Measurements from ENCODE around the gene RARB.

The RARB gene

DNA sequence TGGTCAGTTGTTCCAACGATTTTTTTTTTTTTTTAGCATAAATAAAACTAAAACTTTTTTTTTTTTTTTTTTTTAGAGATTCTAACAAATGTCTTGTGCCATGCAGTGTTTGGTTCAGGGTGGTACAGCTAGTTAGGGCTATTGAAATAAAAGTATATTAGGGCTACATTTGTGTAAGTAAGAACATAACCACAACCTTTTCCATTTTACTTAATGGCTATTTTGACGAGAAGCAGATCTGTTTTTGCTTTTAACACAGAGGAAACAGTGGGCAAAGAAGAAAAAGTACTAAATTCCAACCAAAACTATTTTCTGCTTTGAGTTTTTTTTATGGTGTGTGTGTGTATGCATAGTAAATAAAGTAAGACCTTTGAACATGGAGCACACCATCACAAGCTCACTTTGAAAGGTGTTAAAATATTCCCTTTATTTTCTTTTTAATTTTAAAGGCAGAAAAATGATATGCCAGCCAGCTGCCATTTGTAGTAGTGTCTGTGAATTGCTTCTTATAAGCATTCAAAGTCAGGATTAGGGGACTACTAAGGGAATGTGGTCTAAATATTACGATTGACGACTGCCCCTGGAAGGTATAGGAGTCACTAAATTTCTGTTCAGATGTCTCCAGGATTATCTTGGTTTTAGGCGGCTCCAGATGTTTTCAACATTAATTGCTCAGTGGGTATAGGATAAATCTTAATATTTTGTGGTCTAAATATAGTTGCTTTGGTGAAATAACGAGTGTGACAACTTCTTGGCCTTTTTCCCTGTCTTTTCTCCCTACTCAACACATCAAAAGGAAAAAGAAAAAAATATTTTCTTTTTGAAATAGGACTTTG lies 3.1 kb downstream of the RARB start:
- H3K27me3 Mint-ChIP-seq: peaks cover 28% of the 10 kb centered on the region
- no peak overlapping the region for H3K4me3 Mint-ChIP-seq
- no peak overlapping the region for H3K27ac Mint-ChIP-seq
- no peaks in the 10 kb centered on the region for H3K4me1 Mint-ChIP-seq
- H3K9me3 Mint-ChIP-seq: no peaks in the 10 kb centered on the region
- no peaks in the 10 kb centered on the region for H3K36me3 Mint-ChIP-seq

DNA sequence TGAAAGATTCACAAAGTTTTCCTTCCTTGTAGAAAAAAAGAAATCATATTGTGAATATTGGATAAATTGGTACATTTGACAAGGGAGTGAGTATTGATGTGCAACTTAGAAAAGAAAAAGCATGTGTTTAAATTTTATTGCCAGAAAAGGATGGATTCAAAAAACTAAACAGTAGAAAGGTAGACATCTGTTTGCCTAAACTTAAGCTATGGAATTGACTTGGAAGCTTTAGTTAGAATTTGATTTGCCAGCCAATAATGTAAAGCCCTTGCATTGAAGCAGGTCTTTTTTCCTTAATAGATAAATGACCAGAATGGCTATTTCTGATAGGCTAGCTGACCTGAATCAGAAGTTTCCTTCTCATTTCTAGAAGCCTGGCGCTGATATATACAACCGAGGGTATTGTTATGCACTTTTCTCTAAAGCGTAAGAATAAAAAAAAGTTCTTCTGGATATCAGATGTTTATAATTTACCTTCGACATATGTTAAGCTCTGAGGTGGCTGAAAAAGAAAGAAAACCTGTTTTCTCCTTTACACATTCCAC lies 4.2 kb downstream of the RARB start:
- no peaks in the 10 kb centered on the region for H3K9me3 Mint-ChIP-seq
- H3K4me1 Mint-ChIP-seq: no peaks in the 10 kb centered on the region
- H3K27me3 Mint-ChIP-seq: peaks cover 22% of the 10 kb centered on the region
- H3K36me3 Mint-ChIP-seq: no peaks in the 10 kb centered on the region
- H3K4me3 Mint-ChIP-seq: no peak overlapping the region
- H3K27ac Mint-ChIP-seq: no peak overlapping the region

DNA sequence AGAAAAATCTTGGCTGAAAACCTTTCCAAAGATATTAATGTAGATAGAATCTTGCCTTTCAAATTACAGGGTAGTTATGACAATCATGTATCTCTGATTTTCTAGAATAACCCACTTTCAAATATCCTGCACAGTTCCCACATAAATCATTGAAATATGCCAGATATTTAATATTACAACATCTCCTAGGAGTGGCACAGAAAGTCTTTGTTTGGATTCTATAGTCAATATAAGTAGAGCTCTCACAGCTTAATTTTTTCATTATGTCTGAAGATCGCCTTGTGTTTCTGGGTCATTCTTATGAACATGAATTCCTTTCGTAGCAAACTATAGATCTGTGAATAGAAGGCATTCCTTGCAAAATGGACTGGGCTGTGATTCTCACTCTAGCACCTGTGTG lies 5.0 kb downstream of the RARB start:
- Mint-ChIP-seq H3K9me3 (no peaks in the 10 kb centered on the region), H3K4me1 (no peaks in the 10 kb centered on the region), H3K4me3 (no peak overlapping the region), H3K27me3 (peaks cover 17% of the 10 kb centered on the region), H3K36me3 (no peaks in the 10 kb centered on the region), H3K27ac (no peak overlapping the region)

DNA sequence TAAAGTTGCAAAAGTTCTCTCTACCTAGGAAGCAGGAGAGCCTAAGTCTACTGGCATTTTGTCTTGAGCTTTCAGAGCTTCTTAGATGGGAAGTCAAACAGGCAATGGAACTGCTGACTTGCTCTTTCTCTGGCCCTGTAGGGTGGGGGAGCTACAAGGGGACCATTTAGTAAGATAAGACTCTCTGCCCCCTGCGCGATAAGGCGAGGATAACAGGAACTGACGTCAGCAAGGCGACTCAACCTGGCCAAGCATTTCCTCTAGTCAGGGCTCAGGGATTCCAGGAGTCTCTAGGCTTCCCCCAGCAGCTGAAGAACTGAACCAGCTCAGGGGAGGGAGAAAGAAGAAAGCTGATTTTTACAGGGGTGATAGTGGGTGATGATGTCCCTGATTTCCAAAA lies 5.8 kb downstream of the RARB start:
- Mint-ChIP-seq H3K9me3 (no peaks in the 10 kb centered on the region), H3K27me3 (peaks cover 16% of the 10 kb centered on the region), H3K36me3 (no peaks in the 10 kb centered on the region), H3K27ac (no peak overlapping the region), H3K4me3 (no peak overlapping the region), H3K4me1 (no peaks in the 10 kb centered on the region)

DNA sequence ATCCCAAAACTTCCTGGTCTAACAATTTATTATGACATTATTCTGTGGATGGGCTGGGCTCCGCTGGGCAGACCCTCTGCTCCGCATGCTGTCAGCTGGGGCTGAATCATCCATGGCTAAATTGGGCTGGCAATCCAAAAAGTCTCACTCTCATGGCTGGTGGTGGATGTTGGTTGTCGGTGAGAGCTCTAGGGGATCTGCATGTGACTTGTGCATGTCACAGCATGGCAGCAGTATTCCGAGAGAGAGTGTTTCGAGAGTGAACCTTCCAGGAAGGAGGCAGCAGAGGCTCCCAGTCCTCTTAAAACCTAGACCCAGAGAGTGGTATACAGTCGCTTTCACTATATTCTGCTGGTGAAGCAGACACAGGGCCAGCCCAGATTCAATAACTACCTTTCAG lies 9.9 kb downstream of the RARB start:
- Mint-ChIP-seq H3K27ac (no peak overlapping the region), H3K9me3 (no peaks in the 10 kb centered on the region), H3K4me1 (no peaks in the 10 kb centered on the region), H3K36me3 (no peaks in the 10 kb centered on the region), H3K4me3 (no peak overlapping the region), H3K27me3 (peaks cover 4% of the 10 kb centered on the region)

DNA sequence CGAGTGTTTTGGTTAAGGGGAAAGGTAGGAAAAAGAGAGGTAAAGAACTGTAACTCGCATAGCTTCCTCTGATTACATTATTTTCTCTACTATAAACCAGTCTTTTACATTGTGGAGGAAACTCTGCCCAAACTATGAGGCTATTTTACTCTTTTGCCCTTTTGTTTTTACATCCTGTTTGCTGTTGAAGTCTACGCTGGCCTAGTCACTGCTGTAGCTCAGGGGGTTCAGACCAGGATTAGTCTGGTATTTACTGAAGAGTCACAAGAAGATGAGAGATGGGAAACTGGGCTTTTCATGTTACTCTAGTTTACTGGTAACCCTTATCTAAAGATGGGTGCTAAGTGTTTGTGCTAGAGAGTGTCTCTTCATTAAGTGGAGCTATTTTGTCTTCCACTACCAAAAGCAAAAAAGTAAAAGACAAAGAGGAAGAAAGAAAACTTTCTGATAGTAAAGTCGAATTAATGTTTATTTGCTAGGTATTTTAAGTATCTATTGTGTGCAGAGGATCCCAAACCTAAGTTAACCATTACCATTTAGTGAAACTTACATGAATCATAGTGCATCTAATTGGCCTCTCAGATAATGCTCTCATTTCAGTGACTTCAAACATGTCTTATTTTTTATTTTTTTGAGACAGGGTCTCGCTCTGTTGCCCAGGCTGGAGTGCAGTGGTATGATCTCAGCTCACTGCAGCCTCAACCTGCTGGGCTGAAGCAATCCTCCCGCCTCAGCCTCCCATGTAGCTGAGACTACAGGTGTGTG lies 10.9 kb downstream of the RARB start:
- no peaks in the 10 kb centered on the region for H3K36me3 Mint-ChIP-seq
- no peaks in the 10 kb centered on the region for H3K4me1 Mint-ChIP-seq
- no peak overlapping the region for H3K4me3 Mint-ChIP-seq
- no peaks in the 10 kb centered on the region for H3K9me3 Mint-ChIP-seq
- H3K27me3 Mint-ChIP-seq: peaks cover 3% of the 10 kb centered on the region
- no peak overlapping the region for H3K27ac Mint-ChIP-seq

DNA sequence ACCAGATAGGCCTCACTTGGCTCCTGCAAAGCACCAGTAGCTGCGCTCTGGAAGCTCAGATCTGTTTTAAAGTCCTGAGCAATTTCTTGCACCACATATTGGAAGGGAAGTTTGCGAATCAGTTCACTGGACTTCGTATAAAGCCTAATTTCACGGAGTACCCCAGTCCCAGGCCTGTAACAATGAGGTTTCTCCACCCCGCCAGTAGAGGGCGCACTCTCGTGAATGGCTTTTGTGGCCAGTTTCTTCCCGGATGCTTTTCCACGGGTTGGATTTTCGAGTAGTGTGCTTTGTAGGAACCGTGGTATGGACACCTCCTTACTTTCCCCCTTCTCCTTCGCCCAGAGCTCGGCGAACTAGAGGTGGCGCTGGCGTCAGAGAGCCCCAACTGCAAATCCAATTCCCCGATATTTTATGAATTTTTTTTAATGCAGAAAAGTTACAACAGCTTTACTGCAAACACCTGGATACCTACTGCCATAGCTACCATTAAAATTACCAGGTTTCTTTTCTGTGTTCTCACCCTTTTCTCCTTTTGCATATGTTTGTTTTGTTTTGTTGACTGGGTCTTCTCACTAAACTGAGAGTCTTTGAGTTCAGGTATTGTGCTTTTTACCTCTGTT lies 13.3 kb downstream of the RARB start:
- Mint-ChIP-seq H3K36me3 (no peaks in the 10 kb centered on the region), H3K4me1 (no peaks in the 10 kb centered on the region), H3K27ac (no peak overlapping the region), H3K4me3 (no peak overlapping the region), H3K27me3 (peaks cover 3% of the 10 kb centered on the region), H3K9me3 (no peaks in the 10 kb centered on the region)

DNA sequence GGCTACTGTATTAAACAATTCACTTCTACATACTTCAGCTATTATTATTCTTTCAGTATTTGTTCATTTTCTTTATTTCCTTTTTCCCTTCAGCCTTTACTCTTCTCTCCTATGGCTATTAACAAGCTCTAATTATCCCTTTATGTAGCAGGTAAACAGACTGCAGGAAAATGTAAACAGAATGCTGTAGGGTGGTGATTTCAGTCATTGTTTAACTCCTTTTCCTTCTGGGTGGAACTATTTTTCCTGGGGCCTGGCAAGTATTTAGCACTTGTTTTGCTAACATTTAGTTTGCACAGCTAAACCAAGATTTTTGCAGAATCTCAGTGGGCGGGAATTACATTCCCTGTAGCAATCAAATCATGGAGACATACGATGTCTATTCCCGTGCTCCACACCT lies 14.4 kb downstream of the RARB start:
- Mint-ChIP-seq H3K9me3 (no peaks in the 10 kb centered on the region), H3K36me3 (no peaks in the 10 kb centered on the region), H3K27me3 (peaks cover 3% of the 10 kb centered on the region), H3K4me1 (no peaks in the 10 kb centered on the region), H3K4me3 (no peak overlapping the region), H3K27ac (no peak overlapping the region)

DNA sequence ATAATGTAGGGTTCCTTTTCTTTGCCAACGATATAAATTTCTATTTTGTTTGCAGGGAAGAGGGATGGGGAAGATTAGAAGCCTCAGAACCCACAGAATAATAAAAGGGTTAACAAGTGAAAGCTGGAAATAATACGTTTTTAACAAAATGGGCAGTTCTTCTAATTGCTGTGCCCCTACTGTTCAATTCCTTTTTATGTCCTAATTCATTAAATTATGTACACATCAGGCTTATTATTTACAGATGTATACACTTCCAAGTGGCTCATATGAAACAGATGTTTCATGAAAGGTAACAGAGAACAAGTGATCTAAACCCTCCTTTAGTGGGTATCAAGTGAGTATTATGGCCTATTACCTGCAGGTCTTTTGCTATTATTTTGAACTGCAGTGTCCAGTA lies 16.2 kb downstream of the RARB start:
- no peak overlapping the region for H3K4me3 Mint-ChIP-seq
- H3K36me3 Mint-ChIP-seq: no peaks in the 10 kb centered on the region
- no peaks in the 10 kb centered on the region for H3K9me3 Mint-ChIP-seq
- H3K4me1 Mint-ChIP-seq: no peaks in the 10 kb centered on the region
- peaks cover 3% of the 10 kb centered on the region for H3K27me3 Mint-ChIP-seq
- H3K27ac Mint-ChIP-seq: no peak overlapping the region

DNA sequence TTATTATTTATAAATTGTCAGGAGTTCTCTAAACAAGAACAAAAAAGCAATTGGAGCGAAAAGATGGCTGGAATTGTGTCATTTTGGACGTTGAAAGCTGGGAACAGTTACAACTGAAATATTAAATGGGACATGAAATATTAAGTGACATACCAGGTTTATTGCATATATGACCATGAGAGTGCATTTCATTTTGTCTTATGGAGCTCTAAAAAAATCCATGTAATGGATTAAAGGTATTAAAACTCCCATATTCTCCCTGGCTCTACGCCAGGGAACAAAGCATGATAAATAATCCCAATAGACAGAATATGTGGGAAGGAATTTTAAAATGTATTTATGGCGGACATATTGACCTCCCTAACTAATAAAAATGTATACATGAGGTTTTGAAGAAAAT lies 17.7 kb downstream of the RARB start:
- Mint-ChIP-seq H3K4me3 (no peak overlapping the region), H3K4me1 (no peaks in the 10 kb centered on the region), H3K27me3 (no peaks in the 10 kb centered on the region), H3K9me3 (no peaks in the 10 kb centered on the region), H3K27ac (no peak overlapping the region), H3K36me3 (no peaks in the 10 kb centered on the region)

DNA sequence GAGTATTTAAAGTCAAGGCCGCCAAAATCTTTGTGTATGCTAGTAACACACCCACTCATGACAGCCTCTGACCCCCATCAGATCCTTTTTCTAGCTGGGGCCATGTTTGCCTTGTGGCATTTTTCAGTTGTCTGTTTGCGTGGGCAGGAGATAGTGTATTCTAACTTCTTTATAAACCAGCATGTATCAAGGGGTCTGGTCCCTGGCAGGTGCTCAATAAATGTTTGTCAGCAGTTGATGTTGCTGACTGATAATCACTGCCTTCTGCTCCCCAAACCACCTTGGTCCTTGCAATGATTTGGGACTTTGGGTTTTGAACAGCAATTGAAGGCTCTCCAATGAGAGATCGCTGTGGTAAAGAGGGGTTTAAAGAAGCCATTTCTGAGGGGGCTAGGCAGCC lies 19.2 kb downstream of the RARB start:
- Mint-ChIP-seq H3K27me3 (no peaks in the 10 kb centered on the region), H3K27ac (no peak overlapping the region), H3K4me1 (no peaks in the 10 kb centered on the region), H3K4me3 (no peak overlapping the region), H3K9me3 (no peaks in the 10 kb centered on the region), H3K36me3 (no peaks in the 10 kb centered on the region)

DNA sequence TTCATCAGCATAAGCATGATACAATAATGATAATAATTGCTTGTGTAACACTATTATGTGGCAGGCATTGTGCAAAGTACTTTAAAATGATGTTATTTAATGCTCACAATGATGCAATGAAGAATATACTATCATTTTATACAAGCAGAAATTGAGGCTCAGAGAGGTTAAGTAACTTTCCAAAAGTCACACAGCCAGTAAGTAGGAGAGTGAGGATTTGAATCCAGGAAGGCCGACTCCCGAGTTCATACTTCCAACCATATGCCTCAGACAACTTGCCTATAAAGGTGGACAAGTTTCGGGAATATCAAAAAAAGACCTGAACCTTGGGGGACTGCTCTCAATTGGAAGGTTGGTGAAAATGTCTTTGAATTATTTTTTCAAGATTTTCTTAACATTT lies 19.9 kb downstream of the RARB start:
- Mint-ChIP-seq H3K27ac (no peak overlapping the region), H3K4me1 (no peaks in the 10 kb centered on the region), H3K36me3 (no peaks in the 10 kb centered on the region), H3K9me3 (no peaks in the 10 kb centered on the region), H3K27me3 (no peaks in the 10 kb centered on the region), H3K4me3 (no peak overlapping the region)

DNA sequence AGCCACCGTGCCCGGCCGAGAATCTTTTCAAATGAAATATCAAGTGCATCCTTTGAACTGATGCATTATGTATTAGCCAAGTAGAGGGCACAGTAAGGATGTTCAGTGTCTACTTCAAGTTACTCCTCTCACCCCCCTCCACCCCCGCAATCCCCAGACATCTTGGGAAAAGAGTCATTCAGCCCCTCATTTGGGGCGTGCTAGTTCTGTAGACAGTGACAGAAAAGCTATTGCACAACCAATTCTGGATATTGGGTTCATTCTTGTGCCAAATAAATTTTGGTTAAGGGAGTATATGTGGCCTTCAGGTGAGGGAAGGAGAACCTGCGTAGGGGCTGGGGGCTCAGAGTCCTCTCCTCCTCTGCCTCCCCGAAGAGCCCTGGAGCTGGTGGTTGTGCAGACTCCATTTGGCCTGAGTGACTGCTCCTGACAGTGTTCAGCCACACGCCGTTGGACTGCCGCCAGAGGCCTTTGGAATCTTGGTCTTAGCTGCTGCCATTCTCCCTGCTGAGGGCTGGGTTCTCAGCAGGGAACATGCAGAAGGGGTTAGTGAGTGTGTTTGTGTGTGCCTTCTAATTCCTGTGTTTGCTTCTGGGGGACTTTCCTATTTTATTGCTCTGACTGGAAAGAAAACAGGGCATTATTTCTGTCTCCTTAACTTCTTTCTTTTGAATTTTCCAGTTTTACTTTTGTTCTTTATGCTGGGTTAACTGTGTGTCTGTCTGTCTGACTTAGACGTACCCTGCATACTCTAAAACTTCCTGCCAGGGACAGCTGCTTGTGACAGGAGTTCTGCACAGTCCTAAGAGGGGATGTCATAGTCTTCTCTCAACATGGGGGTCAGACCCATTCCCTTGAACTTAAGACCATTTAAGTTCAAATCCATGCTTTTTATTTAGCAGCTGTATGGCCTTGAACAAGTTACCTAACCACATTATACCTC lies 21.0 kb downstream of the RARB start:
- no peaks in the 10 kb centered on the region for H3K9me3 Mint-ChIP-seq
- no peak overlapping the region for H3K27ac Mint-ChIP-seq
- H3K4me3 Mint-ChIP-seq: no peak overlapping the region
- no peaks in the 10 kb centered on the region for H3K4me1 Mint-ChIP-seq
- no peaks in the 10 kb centered on the region for H3K36me3 Mint-ChIP-seq
- H3K27me3 Mint-ChIP-seq: peaks cover 1% of the 10 kb centered on the region

DNA sequence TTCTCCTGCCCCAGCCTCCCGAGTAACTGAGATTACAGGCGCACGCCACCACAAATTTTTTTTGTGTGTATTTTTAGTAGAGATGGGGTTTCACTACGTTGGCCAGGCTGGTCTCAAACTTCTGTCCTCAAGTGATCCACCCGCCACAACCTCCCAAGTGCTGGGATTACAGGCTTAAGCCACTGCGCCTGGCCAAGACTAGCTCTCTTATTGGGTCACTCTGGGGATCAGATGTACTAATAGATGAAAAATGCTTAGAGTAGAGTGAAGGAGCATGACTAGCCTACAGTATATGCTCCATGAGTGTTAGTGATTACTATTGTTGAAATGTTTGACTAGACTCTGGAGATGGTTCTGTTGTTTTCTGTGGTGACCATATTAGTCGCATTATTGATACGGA lies 21.8 kb downstream of the RARB start:
- Mint-ChIP-seq H3K27ac (no peak overlapping the region), H3K4me3 (no peak overlapping the region), H3K4me1 (no peaks in the 10 kb centered on the region), H3K27me3 (peaks cover 1% of the 10 kb centered on the region), H3K9me3 (no peaks in the 10 kb centered on the region), H3K36me3 (no peaks in the 10 kb centered on the region)

DNA sequence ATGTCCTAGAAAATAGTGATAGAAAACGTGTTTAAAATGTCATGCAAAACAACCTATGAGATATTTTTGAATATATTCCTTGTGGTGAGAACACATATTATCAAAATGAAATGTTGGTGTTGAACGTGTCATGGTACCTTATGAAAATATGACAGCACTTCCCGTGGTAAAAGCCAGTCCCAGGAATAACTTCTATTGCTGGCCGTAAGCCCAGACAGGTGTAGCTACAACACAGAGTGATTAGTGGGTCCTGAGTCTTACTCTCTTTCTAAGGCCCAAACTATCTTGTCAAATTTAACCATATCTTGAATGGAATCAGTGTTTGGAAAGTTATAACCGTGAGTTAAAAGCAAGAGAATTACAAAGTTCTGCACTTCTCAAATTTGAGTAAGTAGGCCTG lies 24.1 kb downstream of the RARB start:
- H3K27me3 Mint-ChIP-seq: peaks cover 1% of the 10 kb centered on the region
- H3K36me3 Mint-ChIP-seq: no peaks in the 10 kb centered on the region
- no peak overlapping the region for H3K27ac Mint-ChIP-seq
- no peaks in the 10 kb centered on the region for H3K9me3 Mint-ChIP-seq
- no peaks in the 10 kb centered on the region for H3K4me1 Mint-ChIP-seq
- H3K4me3 Mint-ChIP-seq: no peak overlapping the region

Data from activated naive CD4-positive, alpha-beta T cell treated with anti-CD3 and anti-CD28 coated beads, Interleukin-2, amount 50 U/mL, for 24 hours (primary cell).